K562 (cell line): ENCODE data around the gene CACNA1C. TPM values are rescaled to one million over a fixed set of nuclear protein-coding genes. Genes with fewer than 3 reads are reported as not detected.

Experiments used
- ATAC-seq: fragments of 200-7000 bp; cut with Tn5 transposase; 3 replicates; pipeline ENCODE4 v1.9.1; 2020; ENCODE audit warnings: moderate library complexity
- BruUV-seq: library from RNA; stranded (reverse); fragments of 400-500 nt; replicated peaks from 2 replicates; lab custom pipeline; 2021; lab: Mats Ljungman, UMichigan
- CTCF ChIA-PET: fragments of 300-600 bp; formaldehyde crosslinking; extraction: SDS; loops from one replicate; lab custom pipeline; 2021; ENCODE audit warnings: low intra/inter-chr PET ratio; lab: Yijun Ruan, JAX
- POLR2A ChIA-PET: fragments of 300-600, 350-650 bp; sonication (Branson Sonifier 250); formaldehyde crosslinking; extraction: SDS; loops from one replicate; lab custom pipeline; 2021; ENCODE audit warnings: antibody characterized with exemption, inconsistent platforms; lab: Yijun Ruan, JAX
- DNase-seq, 4 experiments: peaks; one replicate each; pipeline versions ENCODE4 v3.0.0 to v3.0.0-alpha.2; 2011 to 2018; ENCODE audit warnings: low spot score in 3 of 4, mixed read lengths in 3 of 4; ENCODE audit errors: extremely low read depth in 1 of 4
- FAIRE-seq: peaks from 2 replicates; lab custom pipeline; 2011; peaks lifted over from hg19 to GRCh38; lab: Jason Lieb, UNC
- H2AFZ ChIP-seq: 2 replicates; pipeline ENCODE4 v1.6.0; 2011; ENCODE audit warnings: low read depth, low read length, control low read depth, inconsistent platforms
- H3K27ac ChIP-seq: fragments of 200-600 bp; 3 replicates; pipeline ENCODE4 v1.8.0; 2011; ENCODE audit warnings: low read depth, mild to moderate bottlenecking, control low read depth, inconsistent platforms, low read length, moderate library complexity, mixed read lengths; ENCODE audit errors: extremely low read depth
- H3K27me3 ChIP-seq, 2 experiments: fragments of 300-600 bp in 1 of 2; 2 replicates in 1 of 2; 3 replicates in 1 of 2; pipeline versions ENCODE4 v1.6.0 to v1.8.0; 2011; ENCODE audit warnings: inconsistent platforms in 2 of 2, low read length in 2 of 2, mild to moderate bottlenecking in 1 of 2, mixed read lengths in 1 of 2, moderate library complexity in 1 of 2; ENCODE audit not compliant: control insufficient read depth in 2 of 2, insufficient read depth in 2 of 2
- H3K36me3 ChIP-seq: fragments of 300-600 bp; 3 replicates; pipeline ENCODE4 v1.8.0; 2011; ENCODE audit warnings: mild to moderate bottlenecking, low read length, inconsistent platforms; ENCODE audit not compliant: control insufficient read depth, insufficient read depth
- H3K4me1 ChIP-seq, 2 experiments: fragments of 200-600 bp in 1 of 2; replicated peaks in 1 of 2; 2 replicates in 1 of 2; 3 replicates in 1 of 2; pipeline versions ENCODE4 v1.5.1 to v1.8.0; 2011; ENCODE audit warnings: inconsistent platforms in 2 of 2, low read length in 2 of 2, mild to moderate bottlenecking in 1 of 2, mixed read lengths in 1 of 2, moderate library complexity in 1 of 2; ENCODE audit not compliant: control insufficient read depth in 2 of 2, insufficient read depth in 2 of 2
- H3K4me2 ChIP-seq: 2 replicates; pipeline ENCODE4 v1.6.1; 2011; ENCODE audit warnings: low read length, control low read depth, inconsistent platforms, mixed read lengths; ENCODE audit not compliant: insufficient read depth
- H3K4me3 ChIP-seq: fragments of 200-600 bp; sonication (generic), shearing (Covaris generic); 2 replicates; pipeline ENCODE4 v1.5.1; 2016; ENCODE audit warnings: control low read depth, inconsistent platforms
- H3K79me2 ChIP-seq: fragments of 200-600 bp; 3 replicates; pipeline ENCODE4 v1.8.0; 2011; ENCODE audit warnings: low read length, inconsistent platforms; ENCODE audit not compliant: control insufficient read depth, insufficient read depth
- H3K9ac ChIP-seq, 2 experiments: 2 replicates each; pipeline versions ENCODE4 v1.6.0 to v1.6.1; 2011; ENCODE audit warnings: low read depth in 2 of 2, low read length in 2 of 2, control low read depth in 1 of 2, inconsistent platforms in 1 of 2, mild to moderate bottlenecking in 1 of 2, mixed read lengths in 1 of 2; ENCODE audit not compliant: insufficient read depth in 1 of 2
- H3K9me1 ChIP-seq: one replicate; pipeline ENCODE4 v1.6.0; 2011; ENCODE audit warnings: inconsistent platforms, mild to moderate bottlenecking, low read length, moderate library complexity; ENCODE audit not compliant: control insufficient read depth, insufficient read depth
- H3K9me3 ChIP-seq: replicated peaks from 2 replicates; pipeline ENCODE4 v1.5.1; 2011; ENCODE audit warnings: low read depth, low read length, inconsistent platforms; ENCODE audit not compliant: control insufficient read depth, insufficient read depth
- H4K20me1 ChIP-seq: replicated peaks from 2 replicates; pipeline ENCODE4 v1.6.1; 2011; ENCODE audit warnings: low read length, inconsistent platforms, mixed read lengths; ENCODE audit not compliant: control insufficient read depth, insufficient read depth
- ADNP ChIP-seq: fragments of 200-800 bp; sonication (Bioruptor generic); IDR thresholded peaks from 2 replicates; pipeline ENCODE4 v1.6.1; 2016; ENCODE audit warnings: missing genetic modification characterization, missing compliant biosample characterization
- HEY1 ChIP-seq: fragments of 250-450 bp; sonication (Bioruptor Pico); IDR thresholded peaks from 2 replicates; pipeline ENCODE4 v1.5.0; 2020; ENCODE audit warnings: mild to moderate bottlenecking, moderate library complexity, borderline replicate concordance
- LCOR ChIP-seq: sonication (generic); formaldehyde crosslinking; IDR thresholded peaks from 2 replicates; pipeline ENCODE4 v1.8.0; 2022; ENCODE audit warnings: mild to moderate bottlenecking, missing genetic modification reagents
- MTF1 ChIP-seq: fragments of 250-450 bp; sonication (Bioruptor Pico); IDR thresholded peaks from 2 replicates; pipeline ENCODE4 v1.9.0; 2021; ENCODE audit warnings: moderate library complexity, mild to moderate bottlenecking, inconsistent platforms, borderline replicate concordance
- NFATC3 ChIP-seq: fragments of 450-650 bp; IDR thresholded peaks from 2 replicates; pipeline ENCODE4 v1.6.1; 2017; ENCODE audit warnings: mild to moderate bottlenecking
- NONO ChIP-seq, 2 experiments: fragments of 200-400 bp in 1 of 2; fragments of 450-650 bp in 1 of 2; formaldehyde crosslinking in 1 of 2; IDR thresholded peaks; 2 replicates each; pipeline ENCODE4 v1.6.1; 2017; ENCODE audit warnings: low read depth in 2 of 2, mild to moderate bottlenecking in 2 of 2, moderate library complexity in 2 of 2, low read length in 1 of 2
- SIX5 ChIP-seq, 2 experiments: IDR thresholded peaks; 2 replicates each; pipeline ENCODE4 v1.6.1; 2011; ENCODE audit warnings: low read length in 2 of 2, borderline replicate concordance in 1 of 2, low read depth in 1 of 2, mild to moderate bottlenecking in 1 of 2, moderate library complexity in 1 of 2; ENCODE audit not compliant: insufficient read depth in 1 of 2
- TOE1 ChIP-seq, 2 experiments: fragments of 450-650 bp in 1 of 2; sonication (generic) in 1 of 2; formaldehyde crosslinking in 1 of 2; IDR thresholded peaks; 2 replicates each; pipeline versions ENCODE4 v1.7.1 to v1.8.0; 2016 to 2022; ENCODE audit warnings: borderline replicate concordance in 2 of 2, mild to moderate bottlenecking in 2 of 2, antibody characterized with exemption in 1 of 2, inconsistent platforms in 1 of 2, low read depth in 1 of 2, missing genetic modification reagents in 1 of 2, moderate library complexity in 1 of 2
- TSC22D4 ChIP-seq: fragments of 450-650 bp; IDR thresholded peaks from 2 replicates; pipeline ENCODE4 v1.6.1; 2016; ENCODE audit warnings: missing genetic modification characterization, missing biosample characterization, control low read depth
- WGBS: fragments of 100-300 bp; shearing (Covaris generic); methylation state at CpG from one replicate; pipeline ENCODE4 v1.1.6; 2016; ENCODE audit warnings: low coverage, mixed read lengths; ENCODE audit not compliant: insufficient coverage; ENCODE audit errors: missing lambda C conversion rate; 5-methylcytosine and 5-hydroxymethylcytosine counted together
- in situ Hi-C: fragments of 300-500 bp; cut with MboI; formaldehyde crosslinking; loops from 4 replicates; pipeline ENCODE4 v1.15.0; 2018; ENCODE audit warnings: inconsistent platforms, mixed read lengths
- intact Hi-C: fragments of 100-400 bp; cut with micrococcal nuclease; formaldehyde crosslinking; loops from 2 replicates; pipeline ENCODE4 v1.14.2; 2022
- polyA plus RNA-seq, 8 experiments: library from polyadenylated mRNA; depleted of rRNA in 4 of 8; stranded (reverse) in 5 of 8; unstranded in 3 of 8; fragments of >200 nt; fragmentation: Nextera tagmentation in 2 of 8; fragmentation: Illumina TruSeq in 1 of 8; extraction: Ambion mirVana in 2 of 8; extraction: Trizol in 1 of 8; gene quantifications; 2 replicates each; pipeline versions ENCODE4 v1.2.1 to v1.2.3, GENCODE V29; 2011 to 2014; ENCODE audit warnings: inconsistent platforms in 1 of 8, missing spikeins in 1 of 8
- total RNA-seq, 7 experiments: library from RNA; depleted of rRNA in 6 of 7; stranded (reverse); fragments of >200 nt in 6 of 7; fragmentation: Illumina TruSeq in 2 of 7; extraction: Trizol in 2 of 7; gene quantifications; 2 replicates each; pipeline versions ENCODE4 v1.2.1 to v1.2.3, GENCODE V29; 2011 to 2021; ENCODE audit warnings: low replicate concordance in 1 of 7
- TF ChIP-seq, protein P1 (sequence below): fragments of 250-450 bp; sonication (Bioruptor Pico); IDR thresholded peaks from 2 replicates; pipeline ENCODE4 v1.8.0; 2022; ENCODE audit warnings: inconsistent platforms, mild to moderate bottlenecking, moderate library complexity, borderline replicate concordance
- TF ChIP-seq, protein P2 (sequence below): fragments of 250-450 bp; sonication (Bioruptor Pico); IDR thresholded peaks from 2 replicates; pipeline ENCODE4 v1.5.0; 2021; ENCODE audit warnings: mild to moderate bottlenecking, moderate library complexity
- TF ChIP-seq, protein P3 (sequence below): sonication (generic); formaldehyde crosslinking; IDR thresholded peaks from 2 replicates; pipeline ENCODE4 v1.8.1; 2023; ENCODE audit warnings: missing genetic modification reagents, mild to moderate bottlenecking, borderline replicate concordance

Gene CACNA1C
- total and polyA plus RNA-seq, 9 of the 15 experiments (the other 6 are each of a cell fraction or from before 2014, with no cell fraction given), result not detected

DNA sequence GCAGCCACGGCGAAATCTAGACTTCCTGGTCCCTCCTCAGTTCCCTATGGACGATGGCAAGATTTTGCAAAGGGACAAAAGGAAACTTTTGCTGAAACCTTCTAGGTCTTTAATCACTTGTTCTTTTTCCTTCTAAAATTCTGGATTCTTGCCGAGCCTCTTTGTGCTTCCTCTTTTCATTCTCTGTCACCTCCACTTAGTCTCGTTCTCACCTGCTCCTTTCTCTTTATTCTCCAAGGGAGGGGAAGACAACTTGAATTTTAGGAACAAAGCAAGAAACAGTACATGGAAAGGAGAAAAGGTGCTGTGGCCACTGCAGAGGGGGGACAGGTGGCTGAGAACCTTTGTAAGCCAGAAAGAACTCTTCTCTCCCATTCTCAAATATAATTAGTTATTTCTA is 194.8 kb downstream of the CACNA1C start:
- no peak for DNase-seq
- H3K36me3 ChIP-seq, result no peaks in the 10 kb centered on the region
- no peak overlapping the region for H2AFZ ChIP-seq
- intact Hi-C loops, result no loop called here
- FAIRE-seq, result no peak
- H3K4me2 ChIP-seq, result no peak overlapping the region
- no peaks in the 10 kb centered on the region for H3K4me1 ChIP-seq
- H3K9me3 ChIP-seq, result no peaks in the 10 kb centered on the region
- no peak for ATAC-seq
- no peak overlapping the region for H3K9ac ChIP-seq
- no peak overlapping the region for H3K4me3 ChIP-seq
- BruUV-seq, result no TSS peak
- H3K79me2 ChIP-seq, result no peaks in the 10 kb centered on the region
- in situ Hi-C loops, result no loop called here
- POLR2A ChIA-PET, result no interaction called here
- CTCF ChIA-PET, result no interaction called here
- H3K27ac ChIP-seq, result no peak overlapping the region
- peaks cover 3 to 21% of the 10 kb centered on the region in 2 experiments; a peak in 2 of 5 replicates for H3K27me3 ChIP-seq
- no peaks in the 10 kb centered on the region for H3K9me1 ChIP-seq
- 0% methylated on average over 4 of the region's 5 CpGs for WGBS
- no peaks in the 10 kb centered on the region for H4K20me1 ChIP-seq
- TF ChIP-seq NONO (IDR thresholded peaks at IDR 0.05; ENCODE audit: low read depth in 2 of 2, low read length in 1 of 2) (no peak), TSC22D4 (no peak), MTF1 (no peak), HEY1 (CRISPR knock-in tag) (no peak), TOE1 (IDR thresholded peaks at IDR 0.05; ENCODE audit: borderline replicate concordance) (no peak), TOE1 (CRISPR knock-in tag; IDR thresholded peaks at IDR 0.05; ENCODE audit: borderline replicate concordance, low read depth) (no peak), LCOR (no peak), ADNP (no peak), SIX5 (IDR thresholded peaks at IDR 0.05; ENCODE audit: borderline replicate concordance in 1 of 2, insufficient read depth in 1 of 2, low read depth in 1 of 2, low read length in 2 of 2) (no peak), NFATC3 (no peak)
- TF ChIP-seq, protein P1, sequence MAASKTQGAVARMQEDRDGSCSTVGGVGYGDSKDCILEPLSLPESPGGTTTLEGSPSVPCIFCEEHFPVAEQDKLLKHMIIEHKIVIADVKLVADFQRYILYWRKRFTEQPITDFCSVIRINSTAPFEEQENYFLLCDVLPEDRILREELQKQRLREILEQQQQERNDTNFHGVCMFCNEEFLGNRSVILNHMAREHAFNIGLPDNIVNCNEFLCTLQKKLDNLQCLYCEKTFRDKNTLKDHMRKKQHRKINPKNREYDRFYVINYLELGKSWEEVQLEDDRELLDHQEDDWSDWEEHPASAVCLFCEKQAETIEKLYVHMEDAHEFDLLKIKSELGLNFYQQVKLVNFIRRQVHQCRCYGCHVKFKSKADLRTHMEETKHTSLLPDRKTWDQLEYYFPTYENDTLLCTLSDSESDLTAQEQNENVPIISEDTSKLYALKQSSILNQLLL (CRISPR knock-in tag), result no peak
- TF ChIP-seq, protein P2, sequence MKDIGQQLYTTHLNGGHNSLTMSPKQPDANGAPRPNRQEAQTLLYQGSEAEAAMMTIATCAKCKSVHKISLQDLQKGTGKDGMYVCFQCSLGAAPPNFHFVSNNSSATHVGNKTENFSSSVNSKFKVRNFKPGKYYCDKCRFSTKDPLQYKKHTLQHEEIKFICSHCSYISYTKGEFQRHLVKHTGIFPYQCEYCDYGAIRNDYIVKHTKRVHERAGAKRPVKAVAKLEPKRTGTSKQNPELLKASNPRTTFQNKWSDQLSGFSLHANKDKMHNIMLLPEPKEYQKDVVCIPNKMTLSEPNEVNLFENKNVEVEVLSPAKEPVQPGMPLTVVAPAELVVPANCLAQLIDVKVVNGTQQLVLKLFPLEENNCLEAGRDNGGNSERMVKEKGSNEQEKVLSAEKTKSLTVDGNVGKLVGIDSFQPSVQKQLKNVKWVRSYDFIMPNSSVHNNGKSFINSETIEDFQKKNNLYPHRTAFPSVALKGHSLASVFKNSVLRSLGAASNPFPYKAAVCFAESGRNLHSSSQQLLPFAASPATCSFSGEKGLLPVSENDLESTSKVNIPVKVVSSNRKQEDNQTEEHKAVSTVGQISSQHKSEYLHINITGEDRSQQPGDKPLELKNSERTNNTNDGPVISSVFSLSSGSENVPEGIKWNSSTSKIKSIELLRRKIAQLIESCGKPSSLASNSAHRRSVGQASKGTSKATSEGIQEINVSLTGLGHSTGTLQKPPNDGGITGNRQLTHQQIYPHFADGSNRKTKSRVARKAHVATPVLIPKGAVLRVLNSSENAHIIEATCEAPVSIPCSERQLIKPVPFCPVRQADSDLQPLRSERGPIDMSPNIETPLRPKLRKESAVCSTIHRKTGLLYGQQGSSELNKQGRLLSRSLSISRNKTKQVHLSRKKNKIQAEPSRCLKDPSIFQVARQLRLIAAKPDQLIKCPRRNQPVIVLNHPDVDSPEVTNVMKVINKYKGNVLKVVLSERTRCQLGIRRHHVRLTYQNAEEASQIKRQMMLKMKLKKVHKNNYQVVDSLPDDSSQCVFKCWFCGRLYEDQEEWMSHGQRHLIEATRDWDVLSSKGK (CRISPR knock-in tag), result no peak
- TF ChIP-seq, protein P3, sequence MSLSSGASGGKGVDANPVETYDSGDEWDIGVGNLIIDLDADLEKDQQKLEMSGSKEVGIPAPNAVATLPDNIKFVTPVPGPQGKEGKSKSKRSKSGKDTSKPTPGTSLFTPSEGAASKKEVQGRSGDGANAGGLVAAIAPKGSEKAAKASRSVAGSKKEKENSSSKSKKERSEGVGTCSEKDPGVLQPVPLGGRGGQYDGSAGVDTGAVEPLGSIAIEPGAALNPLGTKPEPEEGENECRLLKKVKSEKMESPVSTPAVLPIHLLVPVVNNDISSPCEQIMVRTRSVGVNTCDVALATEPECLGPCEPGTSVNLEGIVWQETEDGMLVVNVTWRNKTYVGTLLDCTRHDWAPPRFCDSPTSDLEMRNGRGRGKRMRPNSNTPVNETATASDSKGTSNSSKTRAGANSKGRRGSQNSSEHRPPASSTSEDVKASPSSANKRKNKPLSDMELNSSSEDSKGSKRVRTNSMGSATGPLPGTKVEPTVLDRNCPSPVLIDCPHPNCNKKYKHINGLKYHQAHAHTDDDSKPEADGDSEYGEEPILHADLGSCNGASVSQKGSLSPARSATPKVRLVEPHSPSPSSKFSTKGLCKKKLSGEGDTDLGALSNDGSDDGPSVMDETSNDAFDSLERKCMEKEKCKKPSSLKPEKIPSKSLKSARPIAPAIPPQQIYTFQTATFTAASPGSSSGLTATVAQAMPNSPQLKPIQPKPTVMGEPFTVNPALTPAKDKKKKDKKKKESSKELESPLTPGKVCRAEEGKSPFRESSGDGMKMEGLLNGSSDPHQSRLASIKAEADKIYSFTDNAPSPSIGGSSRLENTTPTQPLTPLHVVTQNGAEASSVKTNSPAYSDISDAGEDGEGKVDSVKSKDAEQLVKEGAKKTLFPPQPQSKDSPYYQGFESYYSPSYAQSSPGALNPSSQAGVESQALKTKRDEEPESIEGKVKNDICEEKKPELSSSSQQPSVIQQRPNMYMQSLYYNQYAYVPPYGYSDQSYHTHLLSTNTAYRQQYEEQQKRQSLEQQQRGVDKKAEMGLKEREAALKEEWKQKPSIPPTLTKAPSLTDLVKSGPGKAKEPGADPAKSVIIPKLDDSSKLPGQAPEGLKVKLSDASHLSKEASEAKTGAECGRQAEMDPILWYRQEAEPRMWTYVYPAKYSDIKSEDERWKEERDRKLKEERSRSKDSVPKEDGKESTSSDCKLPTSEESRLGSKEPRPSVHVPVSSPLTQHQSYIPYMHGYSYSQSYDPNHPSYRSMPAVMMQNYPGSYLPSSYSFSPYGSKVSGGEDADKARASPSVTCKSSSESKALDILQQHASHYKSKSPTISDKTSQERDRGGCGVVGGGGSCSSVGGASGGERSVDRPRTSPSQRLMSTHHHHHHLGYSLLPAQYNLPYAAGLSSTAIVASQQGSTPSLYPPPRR (CRISPR knock-in tag), result no peak
